Activated T-helper 2 cell treated with anti-CD3 and anti-CD28 coated beads, Interferon-gamma antibody, Interleukin-2, Interleukin-4, amounts not matched to agents 10 μg/mL and 5 μg/mL and 100 μg/mL, durations not matched to agents 14 hours and 24 hours and 36 hours (primary cell): ENCODE measurements around the gene CCNYL1. TPM values are rescaled to one million over a fixed set of nuclear protein-coding genes. Genes with fewer than 3 reads are reported as not detected.

Source experiments
- DNase-seq: peaks from one replicate; pipeline ENCODE4 v3.0.0; 2021; ENCODE audit warnings: low spot score
- H3K27ac Mint-ChIP-seq: one replicate; pipeline ENCODE4 v1.8.0; 2021; ENCODE audit warnings: mixed read lengths
- H3K27me3 Mint-ChIP-seq: one replicate; pipeline ENCODE4 v1.8.0; 2021; ENCODE audit warnings: low read depth, mixed read lengths
- H3K36me3 Mint-ChIP-seq: one replicate; pipeline ENCODE4 v1.8.0; 2021; ENCODE audit warnings: low read depth, mixed read lengths
- H3K4me1 Mint-ChIP-seq: one replicate; pipeline ENCODE4 v1.8.0; 2021; ENCODE audit warnings: low read depth, mixed read lengths
- H3K4me3 Mint-ChIP-seq: one replicate; pipeline ENCODE4 v1.8.0; 2021; ENCODE audit warnings: low read depth, mild to moderate bottlenecking, moderate library complexity, mixed read lengths
- H3K9me3 Mint-ChIP-seq: one replicate; pipeline ENCODE4 v1.8.0; 2021; ENCODE audit warnings: mixed read lengths
- intact Hi-C: fragments of 100-400 bp; cut with micrococcal nuclease; formaldehyde crosslinking; loops from one replicate; pipeline ENCODE4 v1.15.1; 2023
- total RNA-seq: library from RNA; stranded (reverse); gene quantifications from 2 replicates; pipeline ENCODE4 v1.2.3, GENCODE V29; 2022

CCNYL1 gene
- total RNA-seq, 1 donor from 2014 or later = 8.2 TPM

DNA sequence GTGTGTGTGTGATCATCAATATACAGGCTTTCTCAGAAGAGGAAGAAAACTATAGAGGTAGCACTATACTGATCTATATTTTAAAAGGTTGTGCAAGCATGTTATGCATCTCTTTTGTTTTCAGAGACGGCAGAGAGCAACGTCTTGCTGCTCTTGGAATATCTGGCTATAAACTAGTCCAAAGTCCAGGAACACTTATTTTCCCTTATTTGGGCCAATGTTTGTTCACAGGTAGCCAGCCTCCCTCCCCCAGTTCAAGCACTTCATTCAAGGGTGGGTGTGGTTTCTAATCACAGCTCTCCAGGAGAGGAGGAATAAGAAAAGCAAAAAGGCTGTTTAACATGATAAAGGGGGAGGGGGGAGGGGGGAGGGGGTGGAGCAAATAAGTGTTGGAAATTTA, 54.1 kb downstream of the CCNYL1 start:
- no peak overlapping the region for H3K27ac Mint-ChIP-seq
- no peaks in the 10 kb centered on the region for H3K9me3 Mint-ChIP-seq
- H3K27me3 Mint-ChIP-seq = peaks cover 46% of the 10 kb centered on the region
- peaks cover 19% of the 10 kb centered on the region for H3K4me1 Mint-ChIP-seq
- DNase-seq = no peak
- intact Hi-C loops = loop anchor here (10.0 kb wide), 1 partner anchor 489 kb away; the partner anchor contains the start of gene IDH1
- H3K4me3 Mint-ChIP-seq = no peak overlapping the region
- H3K36me3 Mint-ChIP-seq = peaks cover 9% of the 10 kb centered on the region

- Mint-ChIP-seq H3K27me3 (peaks cover 47% of the 10 kb centered on the region), H3K4me3 (no peak overlapping the region), H3K9me3 (no peaks in the 10 kb centered on the region), H3K4me1 (peaks cover 23% of the 10 kb centered on the region), H3K27ac (no peak overlapping the region), H3K36me3 (peaks cover 9% of the 10 kb centered on the region)
- intact Hi-C loops = loop anchor here (10.0 kb wide), 1 partner anchor 489 kb away; the partner anchor contains the start of gene IDH1
- DNase-seq = no peak
Measured at GRCh38 chr2:207766041-207766551, 54.7 kb downstream of the CCNYL1 start.

DNA sequence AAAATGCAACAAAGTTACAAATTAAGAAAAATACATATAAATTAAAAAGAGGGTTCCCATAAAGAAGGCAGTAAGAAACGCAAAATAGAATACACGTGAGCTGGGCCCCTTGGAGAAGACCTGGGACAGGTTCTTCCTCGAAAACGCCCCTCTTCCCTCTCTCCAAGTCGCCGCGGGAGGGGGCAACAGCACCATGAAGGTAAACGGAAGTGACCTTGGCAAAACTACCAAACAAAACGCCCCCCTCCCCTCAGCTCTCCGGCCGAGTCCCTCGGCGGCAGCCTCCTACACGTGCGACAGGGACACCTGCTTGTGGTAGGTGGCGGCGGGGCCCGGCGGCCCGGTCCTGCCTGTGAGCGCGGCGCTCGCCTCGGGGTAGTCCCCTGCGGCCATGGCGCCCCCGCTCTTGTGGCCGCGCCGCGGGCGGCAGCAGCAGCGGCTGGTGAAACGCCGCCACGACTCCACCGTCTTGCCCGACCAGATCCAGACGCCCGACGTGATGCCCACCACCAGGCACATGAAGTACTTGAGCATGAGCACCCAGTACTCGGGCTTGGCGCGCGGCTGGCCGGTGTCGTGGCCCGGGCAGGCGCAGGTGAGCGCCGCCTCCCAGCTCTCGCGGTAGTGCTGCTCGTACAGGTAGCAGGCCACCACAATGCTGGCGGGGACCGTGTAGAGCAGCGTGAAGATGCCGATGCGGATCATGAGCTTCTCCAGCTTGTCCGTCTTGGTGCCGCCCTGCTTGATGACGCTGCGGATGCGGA, 55.4 kb downstream of the CCNYL1 start:
- no peak for DNase-seq
- Mint-ChIP-seq H3K9me3 (no peaks in the 10 kb centered on the region), H3K4me1 (peaks cover 23% of the 10 kb centered on the region), H3K4me3 (peak overlapping the region; percentile 64), H3K27ac (no peak overlapping the region), H3K36me3 (peaks cover 9% of the 10 kb centered on the region), H3K27me3 (peaks cover 54% of the 10 kb centered on the region)
- intact Hi-C loops = loop anchor here (10.0 kb wide), 1 partner anchor 488 kb away; the partner anchor contains the start of gene IDH1

- peaks cover 23% of the 10 kb centered on the region for H3K4me1 Mint-ChIP-seq
Measured at GRCh38 chr2:207767461-207768167, 56.2 kb downstream of the CCNYL1 start.

DNA sequence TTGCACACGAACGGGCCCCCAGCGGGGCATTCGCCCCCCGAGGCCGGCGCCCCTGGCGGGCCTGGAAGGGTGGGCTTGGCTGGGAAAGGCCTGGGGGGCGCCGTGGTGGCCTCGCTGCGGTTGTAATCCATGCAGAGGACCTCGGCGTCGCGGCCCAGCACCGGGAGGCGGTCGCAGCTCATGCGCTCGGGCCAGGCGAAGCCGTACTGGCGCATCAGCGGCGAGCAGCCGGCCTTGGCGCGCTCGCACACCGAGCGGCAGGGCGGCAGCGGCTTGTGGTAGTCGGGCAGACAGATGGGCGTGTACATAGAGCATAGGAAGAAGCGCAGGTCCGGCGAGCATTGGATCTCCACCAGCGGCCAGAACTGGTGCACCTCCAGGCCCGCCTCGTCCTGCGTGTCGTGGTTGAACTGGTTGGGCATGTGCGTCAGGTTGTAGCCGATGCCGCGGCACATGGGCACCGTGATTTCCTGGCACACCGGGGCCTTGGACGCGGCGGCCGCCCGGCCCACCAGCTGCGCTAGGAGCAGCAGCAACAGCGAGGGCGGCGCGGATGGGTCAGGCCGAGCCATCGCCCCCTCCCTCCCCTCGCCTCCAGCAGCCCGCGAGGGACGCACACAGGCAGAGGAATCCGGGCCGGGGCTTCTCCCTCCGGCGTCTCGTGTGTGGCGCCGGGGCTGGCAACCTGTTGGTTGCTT, 56.9 kb downstream of the CCNYL1 start:
- intact Hi-C loops = loop anchor here (2.0 to 10.0 kb wide), 3 partner anchors 240 to 486 kb away; partner anchors contain the start of genes CREB1 and IDH1
- peak overlapping the region; percentile 80 for H3K4me3 Mint-ChIP-seq
- H3K9me3 Mint-ChIP-seq = no peaks in the 10 kb centered on the region
- peaks cover 9% of the 10 kb centered on the region for H3K36me3 Mint-ChIP-seq
- no peak for DNase-seq
- H3K27ac Mint-ChIP-seq = no peak overlapping the region
- H3K27me3 Mint-ChIP-seq = peaks cover 59% of the 10 kb centered on the region
- H3K4me1 Mint-ChIP-seq = peaks cover 23% of the 10 kb centered on the region

More at GRCh38 chr2:207767461-207768167, 56.2 kb downstream of the CCNYL1 start:
- Mint-ChIP-seq H3K36me3 (peaks cover 9% of the 10 kb centered on the region), H3K9me3 (no peaks in the 10 kb centered on the region), H3K27me3 (peaks cover 57% of the 10 kb centered on the region), H3K27ac (no peak overlapping the region), H3K4me3 (peak overlapping the region; percentile 64)
- no peak for DNase-seq
- intact Hi-C loops = loop anchor here (2.0 to 10.0 kb wide), 3 partner anchors 239 to 487 kb away; partner anchors contain the start of genes CREB1 and IDH1

DNA sequence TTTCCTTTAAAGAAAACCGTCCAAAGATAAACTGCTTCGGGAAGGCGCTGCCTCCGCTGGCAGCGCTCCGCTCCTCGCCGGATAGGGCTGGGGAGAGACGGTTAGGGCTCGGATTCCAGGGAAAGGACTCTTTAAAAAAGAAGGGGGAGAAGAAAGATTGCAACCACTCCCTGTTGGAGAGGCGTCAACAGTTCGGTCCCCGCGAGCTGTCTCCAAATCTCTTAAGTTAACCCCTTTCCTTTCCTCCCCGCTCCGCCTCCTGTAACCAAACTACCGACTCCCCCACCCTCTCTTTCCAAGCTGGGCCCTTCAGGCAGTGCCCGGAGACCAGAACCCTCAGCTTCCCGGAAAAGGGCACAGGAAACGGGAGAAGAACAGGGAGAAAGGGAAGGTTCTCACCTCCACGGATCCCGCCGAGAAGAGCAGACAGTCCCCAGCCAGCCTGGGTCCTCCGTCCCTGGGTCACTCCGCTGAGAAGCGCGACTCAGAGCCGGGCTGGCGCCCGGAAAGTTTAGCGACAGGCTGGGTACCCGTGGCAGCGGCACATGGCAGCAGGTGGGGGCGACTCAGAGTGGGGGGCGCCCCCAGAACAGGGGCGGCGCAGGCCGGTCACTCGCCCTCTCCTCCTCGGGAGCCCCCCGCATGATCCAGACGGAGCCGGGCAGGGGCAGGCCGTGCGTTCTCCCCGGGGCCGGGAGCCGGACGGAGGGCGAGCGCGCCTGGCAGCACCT, 57.6 kb downstream of the CCNYL1 start:
- Mint-ChIP-seq H3K9me3 (no peaks in the 10 kb centered on the region), H3K36me3 (peaks cover 9% of the 10 kb centered on the region), H3K27me3 (peaks cover 62% of the 10 kb centered on the region), H3K4me1 (peaks cover 23% of the 10 kb centered on the region), H3K4me3 (peak overlapping the region; percentile 80), H3K27ac (peak overlapping the region; percentile 46)
- intact Hi-C loops = loop anchor here (1.0 to 10.0 kb wide), 4 partner anchors 64 to 486 kb away; partner anchors contain the start of genes CREB1 and IDH1
- no peak for DNase-seq

GRCh38 chr2:207770602-207771404, 59.4 kb downstream of the CCNYL1 start:
- intact Hi-C loops = loop anchor here (1.0 to 2.0 kb wide), 2 partner anchors 60 to 146 kb away; partner anchors contain the start of genes CCNYL1 and METTL21A

GRCh38 chr2:207771421-207771820, 60.0 kb downstream of the CCNYL1 start:
- Mint-ChIP-seq H3K36me3 (peaks cover 9% of the 10 kb centered on the region), H3K4me3 (no peak overlapping the region), H3K27ac (no peak overlapping the region), H3K27me3 (peaks cover 47% of the 10 kb centered on the region), H3K4me1 (peaks cover 24% of the 10 kb centered on the region), H3K9me3 (no peaks in the 10 kb centered on the region)
- intact Hi-C loops = loop anchor here (2.0 kb wide), 1 partner anchor 147 kb away; the partner anchor contains the start of gene METTL21A
- no peak for DNase-seq

More at GRCh38 chr2:207770602-207771404, 59.4 kb downstream of the CCNYL1 start:
- Mint-ChIP-seq H3K36me3 (peaks cover 9% of the 10 kb centered on the region), H3K27ac (no peak overlapping the region), H3K4me1 (peaks cover 23% of the 10 kb centered on the region), H3K27me3 (peaks cover 52% of the 10 kb centered on the region), H3K4me3 (peak overlapping the region; percentile 83), H3K9me3 (no peaks in the 10 kb centered on the region)
- DNase-seq = no peak

- Mint-ChIP-seq H3K36me3 (peaks cover 6% of the 10 kb centered on the region), H3K4me1 (peaks cover 22% of the 10 kb centered on the region), H3K27me3 (peaks cover 41% of the 10 kb centered on the region), H3K27ac (no peak overlapping the region), H3K9me3 (no peaks in the 10 kb centered on the region), H3K4me3 (no peak overlapping the region)
- intact Hi-C loops = no loop called here
- DNase-seq = no peak
Measured at GRCh38 chr2:207772081-207772843, 60.8 kb downstream of the CCNYL1 start.

- no peak for DNase-seq
- H3K4me1 Mint-ChIP-seq = peaks cover 17% of the 10 kb centered on the region
- H3K4me3 Mint-ChIP-seq = no peak overlapping the region
- peaks cover under 1% of the 10 kb centered on the region for H3K36me3 Mint-ChIP-seq
- H3K9me3 Mint-ChIP-seq = no peaks in the 10 kb centered on the region
- H3K27ac Mint-ChIP-seq = no peak overlapping the region
- intact Hi-C loops = no loop called here
- peaks cover 35% of the 10 kb centered on the region for H3K27me3 Mint-ChIP-seq
Measured at GRCh38 chr2:207772844-207773205, 61.4 kb downstream of the CCNYL1 start.

DNA sequence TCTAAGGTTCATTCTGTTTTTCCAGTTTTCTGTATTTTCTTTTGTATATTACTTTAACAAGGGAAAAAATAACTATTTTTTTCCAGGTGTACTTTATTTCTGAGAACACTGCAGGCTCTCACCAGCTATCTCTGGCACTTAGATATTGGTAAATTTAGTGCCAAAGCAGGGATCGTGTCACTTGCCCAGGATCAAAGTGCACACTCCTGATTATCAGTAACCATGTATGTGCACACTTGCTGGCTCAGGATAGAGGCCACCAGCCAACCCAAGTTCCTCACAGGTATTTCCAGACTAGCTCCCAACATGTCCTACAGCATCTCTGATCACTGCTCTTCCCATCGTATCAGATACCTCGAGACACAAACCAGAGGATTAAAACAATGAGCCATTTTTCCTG, 64.0 kb downstream of the CCNYL1 start:
- no peaks in the 10 kb centered on the region for H3K9me3 Mint-ChIP-seq
- intact Hi-C loops = no loop called here
- no peak for DNase-seq
- peaks cover 28% of the 10 kb centered on the region for H3K27me3 Mint-ChIP-seq
- no peak overlapping the region for H3K27ac Mint-ChIP-seq
- H3K36me3 Mint-ChIP-seq = no peaks in the 10 kb centered on the region
- H3K4me3 Mint-ChIP-seq = no peak overlapping the region
- peaks cover 6% of the 10 kb centered on the region for H3K4me1 Mint-ChIP-seq
